Parathyroid adenoma (tissue), 2 donors: ENCODE measurements around the gene ZNF462.

Source experiments
- H2AFZ ChIP-seq: fragments of 300-600 bp; sonication (generic); one replicate; pipeline ENCODE4 v1.7.0; 2017; ENCODE audit warnings: antibody characterized with exemption, mild to moderate bottlenecking
- H3K27ac ChIP-seq: fragments of 300-600 bp; sonication (generic); one replicate; pipeline ENCODE4 v1.7.0; 2017
- H3K27me3 ChIP-seq: fragments of 300-600 bp; sonication (generic); one replicate; pipeline ENCODE4 v1.7.0; 2017; ENCODE audit warnings: low read length; ENCODE audit not compliant: control insufficient read depth, insufficient read depth
- H3K36me3 ChIP-seq: fragments of 300-600 bp; sonication (generic); one replicate; pipeline ENCODE4 v1.7.0; 2017; ENCODE audit warnings: low read length; ENCODE audit not compliant: control insufficient read depth, insufficient read depth
- H3K4me1 ChIP-seq: fragments of 300-600 bp; sonication (generic); one replicate; pipeline ENCODE4 v1.7.0; 2017; ENCODE audit warnings: control low read depth
- H3K4me2 ChIP-seq: fragments of 300-600 bp; sonication (generic); one replicate; pipeline ENCODE4 v1.7.0; 2017; ENCODE audit warnings: low read length
- H3K4me3 ChIP-seq: fragments of 300-600 bp; sonication (generic); one replicate; pipeline ENCODE4 v1.7.0; 2017; ENCODE audit warnings: low read depth, low read length
- H3K79me2 ChIP-seq: fragments of 300-600 bp; sonication (generic); one replicate; pipeline ENCODE4 v1.7.0; 2017; ENCODE audit warnings: control low read depth
- H3K9ac ChIP-seq: fragments of 300-600 bp; sonication (generic); one replicate; pipeline ENCODE4 v1.7.0; 2017; ENCODE audit warnings: mild to moderate bottlenecking
- H3K9me3 ChIP-seq: fragments of 300-600 bp; sonication (generic); one replicate; pipeline ENCODE4 v1.7.0; 2017; ENCODE audit warnings: low read length; ENCODE audit not compliant: control insufficient read depth
- TF ChIP-seq, protein P1 (sequence below): fragments of 300-600 bp; sonication (generic); IDR thresholded peaks from one replicate; pipeline ENCODE4 v1.7.0; 2017; ENCODE audit warnings: antibody characterized with exemption, mild to moderate bottlenecking
- donor health status: primary hyperparathyroidism.

Gene ZNF462

GRCh38 chr9:107024193-107024592, 161.2 kb downstream of the ZNF462 start:
- TF ChIP-seq, protein P1, sequence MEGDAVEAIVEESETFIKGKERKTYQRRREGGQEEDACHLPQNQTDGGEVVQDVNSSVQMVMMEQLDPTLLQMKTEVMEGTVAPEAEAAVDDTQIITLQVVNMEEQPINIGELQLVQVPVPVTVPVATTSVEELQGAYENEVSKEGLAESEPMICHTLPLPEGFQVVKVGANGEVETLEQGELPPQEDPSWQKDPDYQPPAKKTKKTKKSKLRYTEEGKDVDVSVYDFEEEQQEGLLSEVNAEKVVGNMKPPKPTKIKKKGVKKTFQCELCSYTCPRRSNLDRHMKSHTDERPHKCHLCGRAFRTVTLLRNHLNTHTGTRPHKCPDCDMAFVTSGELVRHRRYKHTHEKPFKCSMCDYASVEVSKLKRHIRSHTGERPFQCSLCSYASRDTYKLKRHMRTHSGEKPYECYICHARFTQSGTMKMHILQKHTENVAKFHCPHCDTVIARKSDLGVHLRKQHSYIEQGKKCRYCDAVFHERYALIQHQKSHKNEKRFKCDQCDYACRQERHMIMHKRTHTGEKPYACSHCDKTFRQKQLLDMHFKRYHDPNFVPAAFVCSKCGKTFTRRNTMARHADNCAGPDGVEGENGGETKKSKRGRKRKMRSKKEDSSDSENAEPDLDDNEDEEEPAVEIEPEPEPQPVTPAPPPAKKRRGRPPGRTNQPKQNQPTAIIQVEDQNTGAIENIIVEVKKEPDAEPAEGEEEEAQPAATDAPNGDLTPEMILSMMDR = no peak
- H3K4me1 ChIP-seq = no peaks in the 10 kb centered on the region
- H2AFZ ChIP-seq = no peak overlapping the region
- H3K9ac ChIP-seq = no peak overlapping the region
- H3K9me3 ChIP-seq = no peaks in the 10 kb centered on the region
- H3K79me2 ChIP-seq = no peaks in the 10 kb centered on the region
- H3K4me2 ChIP-seq = no peak overlapping the region
- H3K27ac ChIP-seq = no peak overlapping the region
- no peak overlapping the region for H3K4me3 ChIP-seq
- no peaks in the 10 kb centered on the region for H3K36me3 ChIP-seq
- no peaks in the 10 kb centered on the region for H3K27me3 ChIP-seq

- no peaks in the 10 kb centered on the region for H3K27me3 ChIP-seq
- TF ChIP-seq, protein P1 = no peak
- no peaks in the 10 kb centered on the region for H3K79me2 ChIP-seq
- H3K4me1 ChIP-seq = no peaks in the 10 kb centered on the region
- H3K9me3 ChIP-seq = no peaks in the 10 kb centered on the region
- H3K4me3 ChIP-seq = no peak overlapping the region
- no peak overlapping the region for H3K4me2 ChIP-seq
- H3K36me3 ChIP-seq = no peaks in the 10 kb centered on the region
- H3K27ac ChIP-seq = no peak overlapping the region
- no peak overlapping the region for H2AFZ ChIP-seq
- no peak overlapping the region for H3K9ac ChIP-seq
Observed at GRCh38 chr9:107025260-107026035, 162.5 kb downstream of the ZNF462 start.

DNA sequence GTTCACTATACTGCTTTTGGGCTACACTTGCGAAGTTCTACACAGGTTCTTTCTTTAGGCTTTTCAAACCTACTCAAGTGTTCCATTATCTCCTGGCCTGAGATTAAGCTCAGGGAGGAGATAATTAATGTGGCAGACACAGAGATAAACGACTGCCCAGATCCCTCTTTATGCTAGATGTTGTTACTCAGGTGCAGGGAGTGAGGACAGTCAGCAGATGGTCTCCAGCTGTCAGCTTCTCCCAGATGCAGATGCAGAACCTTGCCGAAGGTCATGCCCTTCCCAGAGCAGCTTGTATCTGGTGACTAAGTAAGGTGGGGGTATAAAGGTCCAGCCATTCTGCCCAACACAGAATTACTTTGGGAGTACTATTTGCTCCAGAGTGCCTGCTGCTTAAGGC, 166.2 kb downstream of the ZNF462 start:
- Histone ChIP-seq H2AFZ (no peak overlapping the region), H3K36me3 (no peaks in the 10 kb centered on the region)

DNA sequence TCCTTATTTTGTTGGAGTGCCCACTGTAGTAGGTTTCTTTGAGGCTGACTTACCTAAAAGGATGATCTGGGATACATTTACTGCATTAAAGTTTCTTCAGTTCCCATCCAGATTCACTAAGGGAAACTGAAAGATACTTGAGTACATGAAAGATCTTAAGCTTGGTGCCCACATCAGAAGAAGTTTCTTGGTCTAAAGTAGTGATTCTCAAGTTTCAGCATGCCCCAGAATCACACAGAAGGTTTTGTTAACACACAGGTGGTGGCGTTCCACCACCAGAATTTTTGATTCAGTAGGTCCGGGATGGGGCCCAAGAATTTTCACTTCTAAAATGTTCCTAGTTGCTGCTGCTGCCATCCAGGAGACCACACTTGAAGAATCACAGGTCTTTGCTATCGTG, 171.0 kb downstream of the ZNF462 start:
- TF ChIP-seq, protein P1 = no peak
- Histone ChIP-seq H3K4me3 (no peak overlapping the region), H3K27me3 (no peaks in the 10 kb centered on the region)

More for the DNA sequence above, 166.2 kb downstream of the ZNF462 start:
- H3K4me2 ChIP-seq = no peak overlapping the region
- no peak overlapping the region for H3K27ac ChIP-seq
- no peak overlapping the region for H3K4me3 ChIP-seq
- no peaks in the 10 kb centered on the region for H3K79me2 ChIP-seq
- TF ChIP-seq, protein P1 = no peak
- no peak overlapping the region for H3K9ac ChIP-seq
- no peaks in the 10 kb centered on the region for H3K27me3 ChIP-seq
- H3K9me3 ChIP-seq = no peaks in the 10 kb centered on the region
- no peaks in the 10 kb centered on the region for H3K4me1 ChIP-seq

GRCh38 chr9:107034831-107035230, 171.9 kb downstream of the ZNF462 start:
- Histone ChIP-seq H3K9ac (no peak overlapping the region), H3K36me3 (no peaks in the 10 kb centered on the region), H3K79me2 (no peaks in the 10 kb centered on the region), H3K27ac (no peak overlapping the region), H2AFZ (no peak overlapping the region), H3K9me3 (no peaks in the 10 kb centered on the region), H3K4me1 (no peaks in the 10 kb centered on the region), H3K4me2 (no peak overlapping the region), H3K27me3 (no peaks in the 10 kb centered on the region), H3K4me3 (no peak overlapping the region)
- TF ChIP-seq, protein P1 = no peak

More for the DNA sequence above, 171.0 kb downstream of the ZNF462 start:
- H3K4me1 ChIP-seq = no peaks in the 10 kb centered on the region
- H3K27ac ChIP-seq = no peak overlapping the region
- no peak overlapping the region for H3K9ac ChIP-seq
- no peak overlapping the region for H2AFZ ChIP-seq
- no peaks in the 10 kb centered on the region for H3K9me3 ChIP-seq
- H3K36me3 ChIP-seq = no peaks in the 10 kb centered on the region
- H3K4me2 ChIP-seq = no peak overlapping the region
- no peaks in the 10 kb centered on the region for H3K79me2 ChIP-seq
